ENCODE results near the gene PSTPIP2. TPM values are rescaled to one million over a fixed set of nuclear protein-coding genes. Genes with fewer than 3 reads are reported as not detected.
A peak's percentile ranks its signal among the peaks of the same experiment; 100 is the strongest.

PSTPIP2 gene
- total and polyA plus RNA-seq, 2 donors (not counting 1 experiment from before 2014, with no cell fraction given), result 0.42 to 0.76 TPM

DNA sequence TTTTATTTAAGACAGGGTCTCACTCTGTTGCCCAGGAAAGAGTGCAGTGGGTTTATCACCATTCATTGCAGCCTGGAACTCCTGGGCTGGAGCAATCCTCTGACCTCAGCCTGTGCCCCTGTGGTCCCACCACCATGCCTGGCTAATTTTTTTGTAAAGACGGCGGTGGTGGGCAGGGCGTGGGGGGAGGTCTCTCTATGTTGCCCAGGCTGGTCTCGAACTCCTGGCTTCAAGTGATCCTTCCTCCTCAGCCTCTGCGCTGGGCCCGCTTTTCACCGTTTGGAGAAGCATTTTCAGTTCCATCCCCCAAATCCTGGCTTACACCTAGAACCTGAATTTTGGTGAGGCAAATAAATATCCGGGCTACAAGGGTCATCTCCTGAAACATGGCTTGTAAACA is 27.4 kb upstream of the PSTPIP2 start:
- POLR2A ChIA-PET, result no interaction called here
- TF ChIP-seq EZH2 (IDR thresholded peaks at IDR 0.05; ENCODE audit: borderline replicate concordance, insufficient read depth, low read depth, low read length, poor library complexity, severe bottlenecking), result no peak
- TF ChIP-seq, protein P1, sequence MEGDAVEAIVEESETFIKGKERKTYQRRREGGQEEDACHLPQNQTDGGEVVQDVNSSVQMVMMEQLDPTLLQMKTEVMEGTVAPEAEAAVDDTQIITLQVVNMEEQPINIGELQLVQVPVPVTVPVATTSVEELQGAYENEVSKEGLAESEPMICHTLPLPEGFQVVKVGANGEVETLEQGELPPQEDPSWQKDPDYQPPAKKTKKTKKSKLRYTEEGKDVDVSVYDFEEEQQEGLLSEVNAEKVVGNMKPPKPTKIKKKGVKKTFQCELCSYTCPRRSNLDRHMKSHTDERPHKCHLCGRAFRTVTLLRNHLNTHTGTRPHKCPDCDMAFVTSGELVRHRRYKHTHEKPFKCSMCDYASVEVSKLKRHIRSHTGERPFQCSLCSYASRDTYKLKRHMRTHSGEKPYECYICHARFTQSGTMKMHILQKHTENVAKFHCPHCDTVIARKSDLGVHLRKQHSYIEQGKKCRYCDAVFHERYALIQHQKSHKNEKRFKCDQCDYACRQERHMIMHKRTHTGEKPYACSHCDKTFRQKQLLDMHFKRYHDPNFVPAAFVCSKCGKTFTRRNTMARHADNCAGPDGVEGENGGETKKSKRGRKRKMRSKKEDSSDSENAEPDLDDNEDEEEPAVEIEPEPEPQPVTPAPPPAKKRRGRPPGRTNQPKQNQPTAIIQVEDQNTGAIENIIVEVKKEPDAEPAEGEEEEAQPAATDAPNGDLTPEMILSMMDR (IDR thresholded peaks at IDR 0.05), result no peak
- Histone ChIP-seq H3K79me2 (ENCODE audit: control insufficient read depth, insufficient read depth, low read length) (peaks cover 52% of the 10 kb centered on the region), H2AFZ (ENCODE audit: insufficient read depth, low read depth, low read length, poor library complexity, severe bottlenecking) (no peak overlapping the region), H4K20me1 (ENCODE audit: control insufficient read depth, insufficient read depth, low read length, poor library complexity, severe bottlenecking) (no peaks in the 10 kb centered on the region), H3K4me1 (ENCODE audit: control insufficient read depth in 2 of 2, insufficient read depth in 2 of 2, low read length in 2 of 2) (peaks cover 28 to 30% of the 10 kb centered on the region in 2 donors), H3K9ac (ENCODE audit: low read length) (no peak overlapping the region), H3K4me2 (replicated peaks; ENCODE audit: low read depth, low read length, poor library complexity, severe bottlenecking) (no peak overlapping the region), H3K9me3 (ENCODE audit: control extremely low read depth in 1 of 3, control insufficient read depth in 2 of 3, insufficient read depth in 1 of 3, low read length in 2 of 3) (peaks cover 0 to 3% (median 0%) of the 10 kb centered on the region in 3 donors), H3K27me3 (replicated peaks in 1 of 4; ENCODE audit: control extremely low read depth in 1 of 4, control insufficient read depth in 3 of 4, insufficient read depth in 4 of 4, low read length in 3 of 4) (no peaks in the 10 kb centered on the region), H3K36me3 (replicated peaks in 1 of 2; ENCODE audit: control extremely low read depth in 1 of 2, control insufficient read depth in 1 of 2, extremely low read depth in 1 of 2, insufficient read depth in 2 of 2, low read length in 1 of 2) (peaks cover 0 to 8% of the 10 kb centered on the region in 2 experiments), H3K27ac (ENCODE audit: low read length in 2 of 2) (no peak overlapping the region), H3K4me3 (ENCODE audit: control extremely low read depth in 1 of 5, extremely low read depth in 1 of 5, insufficient read depth in 1 of 5, low read depth in 2 of 5, low read length in 4 of 5) (no peak overlapping the region)
- intact Hi-C loops (cut with micrococcal nuclease), result no loop called here
- Mint-ChIP-seq H3K9me3 (ENCODE audit: insufficient read depth) (no peaks in the 10 kb centered on the region), H3K4me1 (peaks cover 28% of the 10 kb centered on the region), H3K27me3 (no peaks in the 10 kb centered on the region), H3K27ac (peak overlapping the region; percentile 26), H3K4me3 (no peak overlapping the region)
- no peak for DNase-seq
- ATAC-seq (ENCODE audit: low read depth), result no peak
- CTCF ChIA-PET, result interaction anchor here (2.8 kb wide), 1 partner anchor 74 kb away, joined by 16 read pairs; a partner anchor contains a TSS
- WGBS (ENCODE audit: insufficient coverage), result 98% methylated on average over 7 of the region's 8 CpGs

DNA sequence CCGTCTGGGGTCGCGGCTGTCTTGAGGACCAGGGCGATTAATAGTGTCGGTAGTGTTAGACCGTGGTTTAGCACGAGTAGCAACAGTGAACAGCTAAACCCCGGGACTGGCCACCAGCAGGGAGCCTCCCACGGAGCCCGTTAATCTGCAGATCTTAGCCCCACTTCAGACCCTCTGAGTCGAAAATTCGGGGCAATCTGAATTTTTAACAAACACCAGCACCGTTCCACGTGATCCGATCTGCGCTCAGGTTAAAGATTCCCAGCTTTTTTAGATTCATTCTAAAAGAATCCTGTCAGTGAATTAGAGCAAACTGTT is 26.5 kb upstream of the PSTPIP2 start:
- ChIA-PET POLR2A (interaction anchor here (0.7 kb wide), 2 partner anchors 57 to 524 kb away, joined by 3 to 12 read pairs; no protein-coding TSS in a partner anchor), CTCF (interaction anchor here (0.7 to 2.8 kb wide), 2 partner anchors 75 to 86 kb away, joined by 4 to 16 read pairs; a partner anchor contains a TSS)
- Mint-ChIP-seq H3K4me1 (peaks cover 27% of the 10 kb centered on the region), H3K4me3 (peak overlapping the region; percentile 99), H3K27me3 (no peaks in the 10 kb centered on the region), H3K9me3 (ENCODE audit: insufficient read depth) (no peaks in the 10 kb centered on the region), H3K27ac (peak overlapping the region; percentile 97)
- peak overlapping the region; percentile 96 for H2AFZ ChIP-seq (ENCODE audit: insufficient read depth, low read depth, low read length, poor library complexity, severe bottlenecking)
- H3K4me3 ChIP-seq (ENCODE audit: control extremely low read depth in 1 of 5, extremely low read depth in 1 of 5, insufficient read depth in 1 of 5, low read depth in 2 of 5, low read length in 4 of 5), result peak overlapping the region; percentile 64 to 80 (median 75)
- peak overlapping the region; percentile 76 to 90 for H3K27ac ChIP-seq (ENCODE audit: low read length in 2 of 2)
- TF ChIP-seq EZH2 (IDR thresholded peaks at IDR 0.05; ENCODE audit: borderline replicate concordance, insufficient read depth, low read depth, low read length, poor library complexity, severe bottlenecking), result no peak
- TF ChIP-seq, protein P1 (IDR thresholded peaks at IDR 0.05), result no peak
- peaks cover 0 to 3% (median 0%) of the 10 kb centered on the region in 3 donors for H3K9me3 ChIP-seq (ENCODE audit: control extremely low read depth in 1 of 3, control insufficient read depth in 2 of 3, insufficient read depth in 1 of 3, low read length in 2 of 3)
- H3K79me2 ChIP-seq (ENCODE audit: control insufficient read depth, insufficient read depth, low read length), result peaks cover 52% of the 10 kb centered on the region
- H3K4me1 ChIP-seq (ENCODE audit: control insufficient read depth in 2 of 2, insufficient read depth in 2 of 2, low read length in 2 of 2), result peaks cover 25 to 26% of the 10 kb centered on the region in 2 donors
- no peaks in the 10 kb centered on the region for H4K20me1 ChIP-seq (ENCODE audit: control insufficient read depth, insufficient read depth, low read length, poor library complexity, severe bottlenecking)
- H3K36me3 ChIP-seq (replicated peaks in 1 of 2; ENCODE audit: control extremely low read depth in 1 of 2, control insufficient read depth in 1 of 2, extremely low read depth in 1 of 2, insufficient read depth in 2 of 2, low read length in 1 of 2), result peaks cover 0 to 9% of the 10 kb centered on the region in 2 experiments
- peak overlapping the region; percentile 80 for H3K9ac ChIP-seq (ENCODE audit: low read length)
- DNase-seq (no peak), ATAC-seq (ENCODE audit: low read depth) (no peak)
- 24% methylated on average over 10 of the region's 16 CpGs for WGBS (ENCODE audit: insufficient coverage)
- H3K27me3 ChIP-seq (replicated peaks in 1 of 4; ENCODE audit: control extremely low read depth in 1 of 4, control insufficient read depth in 3 of 4, insufficient read depth in 4 of 4, low read length in 3 of 4), result no peaks in the 10 kb centered on the region
- intact Hi-C loops (cut with micrococcal nuclease), result loop anchor here (1.0 kb wide), 3 partner anchors 76 to 411 kb away; partner anchors contain the start of gene EPG5
- H3K4me2 ChIP-seq (replicated peaks; ENCODE audit: low read depth, low read length, poor library complexity, severe bottlenecking), result peak overlapping the region; percentile 76

Data from B cell (primary cell).